ENCODE data around the gene CPE.

Gene CPE

GRCh38 chr4:165515201-165515600, 136.4 kb downstream of the CPE start:
- TF ChIP-seq GATA2 (IDR thresholded peaks at IDR 0.05; ENCODE audit: low read depth, low read length) (no peak), GATA3 (IDR thresholded peaks at IDR 0.05; ENCODE audit: low read depth, low read length) (no peak)

GRCh38 chr4:165516281-165516833, 137.5 kb downstream of the CPE start:
- TF ChIP-seq GATA2 (IDR thresholded peaks at IDR 0.05; ENCODE audit: low read depth, low read length) (no peak), GATA3 (IDR thresholded peaks at IDR 0.05; ENCODE audit: low read depth, low read length) (no peak)

- TF ChIP-seq GATA3 (IDR thresholded peaks at IDR 0.05; ENCODE audit: low read depth, low read length) (no peak), GATA2 (IDR thresholded peaks at IDR 0.05; ENCODE audit: low read depth, low read length) (no peak)
These were observed 138.4 kb downstream of the CPE start for GRCh38 chr4:165517216-165517615.

GRCh38 chr4:165518024-165518616, 139.3 kb downstream of the CPE start:
- TF ChIP-seq GATA3 (IDR thresholded peaks at IDR 0.05; ENCODE audit: low read depth, low read length) (no peak), GATA2 (IDR thresholded peaks at IDR 0.05; ENCODE audit: low read depth, low read length) (no peak)

- no peak for TF ChIP-seq GATA2 (IDR thresholded peaks at IDR 0.05; ENCODE audit: low read depth, low read length)
- no peak for TF ChIP-seq GATA3 (IDR thresholded peaks at IDR 0.05; ENCODE audit: low read depth, low read length)
These were observed 139.9 kb downstream of the CPE start for GRCh38 chr4:165518686-165519085.

- TF ChIP-seq GATA3 (IDR thresholded peaks at IDR 0.05; ENCODE audit: low read depth, low read length), result no peak
- no peak for TF ChIP-seq GATA2 (IDR thresholded peaks at IDR 0.05; ENCODE audit: low read depth, low read length)
These were observed 140.8 kb downstream of the CPE start for GRCh38 chr4:165519591-165519990.

GRCh38 chr4:165520086-165520485, 141.3 kb downstream of the CPE start:
- TF ChIP-seq GATA3 (IDR thresholded peaks at IDR 0.05; ENCODE audit: low read depth, low read length), result no peak
- TF ChIP-seq GATA2 (IDR thresholded peaks at IDR 0.05; ENCODE audit: low read depth, low read length), result no peak

- no peak for TF ChIP-seq GATA3 (IDR thresholded peaks at IDR 0.05; ENCODE audit: low read depth, low read length)
- TF ChIP-seq GATA2 (IDR thresholded peaks at IDR 0.05; ENCODE audit: low read depth, low read length), result no peak
These were observed 143.2 kb downstream of the CPE start for GRCh38 chr4:165522050-165522449.

GRCh38 chr4:165524532-165525190, 145.9 kb downstream of the CPE start:
- no peak for TF ChIP-seq GATA3 (IDR thresholded peaks at IDR 0.05; ENCODE audit: low read depth, low read length)
- TF ChIP-seq GATA2 (IDR thresholded peaks at IDR 0.05; ENCODE audit: low read depth, low read length), result no peak

GRCh38 chr4:165532976-165533375, 154.2 kb downstream of the CPE start:
- TF ChIP-seq GATA2 (IDR thresholded peaks at IDR 0.05; ENCODE audit: low read depth, low read length) (no peak), GATA3 (IDR thresholded peaks at IDR 0.05; ENCODE audit: low read depth, low read length) (no peak)

- TF ChIP-seq GATA3 (IDR thresholded peaks at IDR 0.05; ENCODE audit: low read depth, low read length) (no peak), GATA2 (IDR thresholded peaks at IDR 0.05; ENCODE audit: low read depth, low read length) (no peak)
These were observed 158.3 kb downstream of the CPE start for GRCh38 chr4:165537028-165537648.

GRCh38 chr4:165539801-165540200, 161.0 kb downstream of the CPE start:
- no peak for TF ChIP-seq GATA3 (IDR thresholded peaks at IDR 0.05; ENCODE audit: low read depth, low read length)
- TF ChIP-seq GATA2 (IDR thresholded peaks at IDR 0.05; ENCODE audit: low read depth, low read length), result no peak

GRCh38 chr4:165540206-165540830, 161.5 kb downstream of the CPE start:
- TF ChIP-seq GATA3 (IDR thresholded peaks at IDR 0.05; ENCODE audit: low read depth, low read length) (no peak), GATA2 (IDR thresholded peaks at IDR 0.05; ENCODE audit: low read depth, low read length) (no peak)

GRCh38 chr4:165541851-165542459, 163.1 kb downstream of the CPE start:
- TF ChIP-seq GATA3 (IDR thresholded peaks at IDR 0.05; ENCODE audit: low read depth, low read length) (no peak), GATA2 (IDR thresholded peaks at IDR 0.05; ENCODE audit: low read depth, low read length) (no peak)
